ENCODE results near the gene RPRML.

Gene RPRML

DNA sequence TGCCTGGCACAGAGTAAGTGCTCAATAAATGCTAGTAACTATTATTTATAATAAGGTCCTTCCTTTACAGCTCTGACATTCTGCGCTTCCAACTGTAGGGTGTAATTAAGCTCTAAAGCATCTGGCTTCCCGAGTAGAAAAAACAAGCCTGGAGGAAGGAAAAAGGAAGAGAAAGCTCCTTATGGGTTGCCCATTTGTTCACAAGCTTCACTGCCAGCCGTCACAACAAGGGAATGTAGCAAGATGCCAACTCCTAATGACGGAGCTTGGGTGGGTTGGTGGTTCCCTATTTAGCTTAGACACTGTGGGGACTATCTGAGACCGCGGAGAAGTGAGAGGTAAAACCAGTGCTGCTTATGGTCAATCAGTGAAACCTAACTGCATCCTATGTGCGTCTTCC lies 7.3 kb upstream of the RPRML start:
- DNase-seq (ENCODE audit: low spot score in 2 of 2) (no peak), ATAC-seq (replicated peaks; ENCODE audit: extremely low read depth, poor library complexity, severe bottlenecking) (no peak)
- no peaks in the 10 kb centered on the region for H3K36me3 Mint-ChIP-seq (ENCODE audit: insufficient read depth)
- no peak overlapping the region for H3K27ac Mint-ChIP-seq (ENCODE audit: low read depth)
- H3K27me3 Mint-ChIP-seq: peaks cover 36% of the 10 kb centered on the region
- H3K4me3 Mint-ChIP-seq: no peak overlapping the region
- H3K9me3 Mint-ChIP-seq: no peaks in the 10 kb centered on the region
- H3K4me1 Mint-ChIP-seq: no peaks in the 10 kb centered on the region

DNA sequence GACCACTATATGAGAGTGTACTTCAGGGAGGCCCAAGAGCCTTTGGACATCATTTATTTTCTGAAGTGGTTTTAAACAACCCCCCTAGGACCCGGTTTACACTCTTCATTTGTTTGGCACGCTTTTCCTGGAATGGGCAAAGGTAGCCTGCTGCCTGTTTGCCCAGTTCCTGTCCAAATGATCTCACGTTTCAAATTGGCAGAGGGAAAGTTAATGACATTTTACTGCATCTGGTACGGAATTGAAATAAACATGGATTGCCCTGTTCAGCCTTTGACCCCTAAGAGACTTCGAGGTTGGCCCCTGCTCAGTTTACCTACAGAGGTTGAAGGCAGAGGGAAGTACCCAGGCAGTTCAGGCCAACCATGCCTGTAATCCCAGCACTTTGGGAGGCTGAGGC lies 5.8 kb upstream of the RPRML start:
- Mint-ChIP-seq H3K27me3 (peaks cover 51% of the 10 kb centered on the region), H3K4me1 (peaks cover 6% of the 10 kb centered on the region), H3K9me3 (no peaks in the 10 kb centered on the region), H3K4me3 (no peak overlapping the region), H3K27ac (ENCODE audit: low read depth) (no peak overlapping the region), H3K36me3 (ENCODE audit: insufficient read depth) (no peaks in the 10 kb centered on the region)
- ATAC-seq (replicated peaks; ENCODE audit: extremely low read depth, poor library complexity, severe bottlenecking) (no peak), DNase-seq (ENCODE audit: low spot score in 2 of 2) (no peak)

DNA sequence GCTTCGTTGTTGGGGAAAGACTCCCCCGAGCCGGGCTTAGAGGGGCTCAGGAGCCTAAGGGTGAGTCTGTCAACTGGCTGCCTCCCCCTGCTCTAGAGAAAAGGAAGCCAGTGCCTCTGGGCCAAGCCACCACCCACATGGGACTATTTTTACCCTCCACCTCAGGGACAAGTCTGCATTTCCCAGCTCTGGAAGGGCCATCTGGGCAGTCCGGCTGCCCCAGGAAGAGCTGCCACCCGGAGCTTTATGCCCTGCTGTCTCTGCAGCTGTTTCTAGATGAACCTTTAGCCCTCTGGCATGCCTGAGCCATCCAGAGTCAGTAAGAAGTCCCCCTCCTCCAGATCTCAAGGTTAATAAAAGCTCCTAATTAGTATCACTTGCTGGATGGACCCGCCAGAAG lies 5.3 kb upstream of the RPRML start:
- peaks cover 51% of the 10 kb centered on the region for H3K27me3 Mint-ChIP-seq
- ATAC-seq (replicated peaks; ENCODE audit: extremely low read depth, poor library complexity, severe bottlenecking): no peak
- no peak overlapping the region for H3K4me3 Mint-ChIP-seq
- no peaks in the 10 kb centered on the region for H3K36me3 Mint-ChIP-seq (ENCODE audit: insufficient read depth)
- DNase-seq (ENCODE audit: low spot score in 2 of 2): no peak
- H3K4me1 Mint-ChIP-seq: peaks cover 10% of the 10 kb centered on the region
- no peaks in the 10 kb centered on the region for H3K9me3 Mint-ChIP-seq
- H3K27ac Mint-ChIP-seq (ENCODE audit: low read depth): no peak overlapping the region

DNA sequence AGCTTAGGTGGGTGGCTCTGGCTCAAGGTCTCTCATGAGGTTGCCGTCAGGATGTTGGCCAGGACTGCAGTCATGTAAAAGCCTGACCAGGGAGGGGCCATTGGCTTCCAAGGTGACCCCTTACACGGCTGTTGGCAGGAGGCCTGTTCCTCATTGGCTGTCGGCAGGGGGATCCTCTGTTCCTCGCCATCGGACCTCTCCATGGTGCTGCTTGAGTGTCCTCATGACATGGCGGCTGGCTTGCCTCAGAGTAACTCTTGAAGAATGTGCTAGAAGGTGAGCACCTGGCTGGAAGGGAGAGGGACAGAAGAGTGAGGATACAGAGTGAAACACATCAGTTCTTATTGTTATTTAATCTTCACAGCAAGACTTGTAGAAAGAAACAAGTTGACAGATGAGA lies 4.7 kb upstream of the RPRML start:
- Mint-ChIP-seq H3K4me3 (no peak overlapping the region), H3K27me3 (peaks cover 46% of the 10 kb centered on the region), H3K9me3 (no peaks in the 10 kb centered on the region), H3K27ac (ENCODE audit: low read depth) (no peak overlapping the region), H3K4me1 (peaks cover 10% of the 10 kb centered on the region), H3K36me3 (ENCODE audit: insufficient read depth) (no peaks in the 10 kb centered on the region)
- ATAC-seq (replicated peaks; ENCODE audit: extremely low read depth, poor library complexity, severe bottlenecking) (no peak), DNase-seq (ENCODE audit: low spot score in 2 of 2) (no peak)

DNA sequence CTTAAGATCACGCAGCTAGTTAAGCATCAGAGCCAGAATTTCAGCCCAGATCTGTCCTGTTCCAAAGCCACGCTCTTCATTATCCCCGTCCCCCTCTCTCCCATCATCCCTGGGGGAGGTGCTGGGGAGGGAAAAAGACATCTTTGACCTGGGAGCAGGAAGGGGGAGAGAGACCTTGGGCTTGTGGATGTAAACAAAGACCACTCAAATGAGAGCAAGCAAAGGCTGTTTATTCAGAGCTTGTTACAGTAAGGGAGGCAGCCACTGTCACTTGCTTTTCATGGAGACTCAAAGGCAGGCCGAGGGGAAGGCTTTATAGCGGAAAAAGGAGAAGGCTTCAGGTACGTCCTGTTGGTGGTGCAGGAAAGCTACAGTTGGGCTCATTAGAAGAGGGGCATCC lies 3.5 kb upstream of the RPRML start:
- Mint-ChIP-seq H3K36me3 (ENCODE audit: insufficient read depth) (no peaks in the 10 kb centered on the region), H3K9me3 (no peaks in the 10 kb centered on the region), H3K27me3 (peaks cover 44% of the 10 kb centered on the region), H3K4me1 (peaks cover 15% of the 10 kb centered on the region), H3K27ac (ENCODE audit: low read depth) (no peak overlapping the region), H3K4me3 (no peak overlapping the region)
- ATAC-seq (replicated peaks; ENCODE audit: extremely low read depth, poor library complexity, severe bottlenecking): no peak
- DNase-seq (ENCODE audit: low spot score in 2 of 2): no peak

DNA sequence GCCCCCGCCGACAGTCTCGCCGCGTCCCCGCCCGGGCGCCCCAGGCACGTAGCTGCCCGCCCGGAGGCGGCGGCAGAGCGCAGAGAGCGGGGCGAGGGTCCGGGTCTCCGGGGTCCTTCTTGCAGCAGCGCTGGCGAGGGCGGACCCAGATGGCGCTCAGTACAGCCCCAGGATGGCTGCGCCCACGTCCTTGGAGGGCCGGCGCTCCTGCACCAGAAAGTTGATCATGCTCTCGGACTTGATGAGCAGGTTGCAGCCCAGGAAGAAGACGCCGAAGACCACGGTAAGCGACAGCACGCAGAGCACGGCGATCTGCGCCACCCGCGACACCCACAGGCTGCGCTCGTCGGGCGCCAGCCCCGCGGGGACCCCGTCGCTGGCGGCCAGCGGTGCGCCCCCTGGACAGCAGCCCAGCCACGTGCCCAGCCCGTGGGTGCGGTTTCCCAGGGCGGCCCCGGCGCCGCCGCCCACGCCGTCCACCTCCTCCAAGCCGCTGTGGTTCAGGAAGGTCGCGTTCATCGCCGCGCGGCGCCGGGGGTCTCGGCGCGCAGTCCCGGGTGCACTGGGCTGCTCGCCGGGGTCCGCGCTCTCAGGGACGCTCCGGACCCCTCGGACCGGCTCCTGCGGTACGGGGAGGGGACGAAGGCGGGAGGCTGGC lies 435 bp downstream of the RPRML start:
- Mint-ChIP-seq H3K4me3 (peak overlapping the region; percentile 76), H3K27ac (ENCODE audit: low read depth) (no peak overlapping the region), H3K36me3 (ENCODE audit: insufficient read depth) (peaks cover 1% of the 10 kb centered on the region), H3K9me3 (no peaks in the 10 kb centered on the region), H3K4me1 (peaks cover 15% of the 10 kb centered on the region), H3K27me3 (peaks cover 56% of the 10 kb centered on the region)
- DNase-seq (ENCODE audit: low spot score in 2 of 2): no peak
- no peak for ATAC-seq (replicated peaks; ENCODE audit: extremely low read depth, poor library complexity, severe bottlenecking)

DNA sequence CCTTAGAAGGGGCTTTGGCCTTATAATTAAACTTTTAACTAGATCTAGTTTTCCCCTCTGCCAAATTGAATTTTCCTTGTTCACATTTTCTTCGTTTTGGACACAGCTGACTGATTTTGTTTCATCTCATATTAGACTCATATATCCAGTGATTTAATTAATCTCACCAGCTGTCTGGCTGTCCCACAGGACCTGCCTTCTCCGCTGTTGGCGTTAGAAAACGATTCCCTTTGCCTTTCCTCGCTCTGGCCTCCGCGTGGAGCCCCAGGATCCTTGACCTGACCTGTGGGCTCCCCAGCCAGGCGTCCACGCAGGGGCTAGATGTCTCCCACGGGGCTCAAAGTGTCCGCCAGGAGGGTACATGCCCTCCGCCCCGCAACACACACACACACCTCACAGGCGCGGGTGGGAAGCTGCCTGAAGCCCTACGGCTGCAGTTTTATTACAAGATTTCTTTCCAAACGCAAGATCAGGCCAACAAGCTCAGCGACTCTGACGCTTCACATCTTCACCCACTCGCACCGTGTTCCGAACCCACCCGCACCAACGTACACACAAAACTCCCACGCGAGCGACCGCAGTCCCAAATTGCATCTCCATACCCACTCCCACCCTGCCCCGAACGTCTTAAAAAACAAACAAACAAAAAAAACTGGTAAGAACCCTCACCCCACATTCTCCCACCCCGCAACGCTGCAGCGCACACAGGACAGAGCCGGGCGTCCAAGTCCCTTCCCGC lies 1.1 kb downstream of the RPRML start:
- no peak for ATAC-seq (replicated peaks; ENCODE audit: extremely low read depth, poor library complexity, severe bottlenecking)
- DNase-seq (ENCODE audit: low spot score in 2 of 2): no peak
- H3K4me3 Mint-ChIP-seq: peak overlapping the region; percentile 76
- peaks cover 63% of the 10 kb centered on the region for H3K27me3 Mint-ChIP-seq
- no peaks in the 10 kb centered on the region for H3K9me3 Mint-ChIP-seq
- H3K4me1 Mint-ChIP-seq: peaks cover 15% of the 10 kb centered on the region
- H3K36me3 Mint-ChIP-seq (ENCODE audit: insufficient read depth): peaks cover 1% of the 10 kb centered on the region
- H3K27ac Mint-ChIP-seq (ENCODE audit: low read depth): peak overlapping the region; percentile 46

DNA sequence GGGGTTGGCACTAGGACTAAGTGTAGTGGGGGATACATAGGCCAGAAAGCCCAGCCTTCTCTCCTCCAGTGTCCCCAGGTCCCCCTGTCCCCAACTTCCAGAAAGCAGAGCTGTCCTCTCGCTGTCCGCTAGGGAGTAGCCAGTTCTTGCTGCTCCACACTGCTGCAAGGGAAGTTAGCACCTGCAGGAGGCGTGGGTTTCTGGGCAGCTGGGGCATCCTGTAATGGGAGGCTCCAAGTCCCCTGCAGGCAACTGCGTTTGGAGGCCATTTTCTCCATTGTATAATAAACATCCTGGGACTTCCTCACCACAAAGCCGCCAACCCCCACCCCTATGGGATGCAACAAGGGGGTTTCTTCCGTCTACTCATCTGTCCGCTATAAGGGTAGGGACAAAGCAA lies 1.7 kb downstream of the RPRML start:
- no peak overlapping the region for H3K27ac Mint-ChIP-seq (ENCODE audit: low read depth)
- H3K4me1 Mint-ChIP-seq: peaks cover 15% of the 10 kb centered on the region
- peaks cover 64% of the 10 kb centered on the region for H3K27me3 Mint-ChIP-seq
- H3K4me3 Mint-ChIP-seq: no peak overlapping the region
- DNase-seq (ENCODE audit: low spot score in 2 of 2) (no peak), ATAC-seq (replicated peaks; ENCODE audit: extremely low read depth, poor library complexity, severe bottlenecking) (no peak)
- H3K36me3 Mint-ChIP-seq (ENCODE audit: insufficient read depth): peaks cover 1% of the 10 kb centered on the region
- no peaks in the 10 kb centered on the region for H3K9me3 Mint-ChIP-seq

DNA sequence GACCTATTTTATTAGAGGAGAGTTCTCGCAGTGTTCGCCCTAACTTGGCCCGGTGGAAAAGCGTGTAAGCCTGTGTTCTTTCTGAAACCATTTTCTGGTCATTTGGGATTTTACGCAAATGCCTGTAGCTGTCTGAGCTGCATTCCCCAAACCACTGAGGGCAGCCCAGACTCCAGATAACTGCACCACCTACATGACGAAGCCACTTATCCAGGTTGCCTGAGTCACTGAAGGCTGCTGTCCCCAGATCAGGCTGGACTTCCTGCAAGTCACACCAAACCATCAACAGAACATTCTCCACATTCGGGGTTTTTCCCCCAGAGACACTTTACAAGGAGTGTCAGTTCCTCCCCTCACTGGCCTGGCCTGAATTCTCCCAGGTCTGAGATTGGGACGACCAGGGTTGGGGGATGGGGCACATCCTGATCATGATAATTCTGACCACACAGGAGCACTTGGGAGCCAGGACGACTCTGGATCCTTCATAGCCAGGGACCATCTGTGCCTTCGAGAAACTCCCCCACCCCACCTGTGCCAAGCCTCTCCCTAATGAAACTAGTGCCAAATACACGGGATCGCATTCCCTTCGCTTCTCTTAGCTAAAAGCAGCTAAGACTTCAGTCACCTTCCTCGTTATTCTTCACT lies 2.3 kb downstream of the RPRML start:
- H3K4me3 Mint-ChIP-seq: no peak overlapping the region
- H3K9me3 Mint-ChIP-seq: no peaks in the 10 kb centered on the region
- peaks cover 1% of the 10 kb centered on the region for H3K36me3 Mint-ChIP-seq (ENCODE audit: insufficient read depth)
- no peak overlapping the region for H3K27ac Mint-ChIP-seq (ENCODE audit: low read depth)
- H3K27me3 Mint-ChIP-seq: peaks cover 64% of the 10 kb centered on the region
- DNase-seq (ENCODE audit: low spot score in 2 of 2) (no peak), ATAC-seq (replicated peaks; ENCODE audit: extremely low read depth, poor library complexity, severe bottlenecking) (no peak)
- peaks cover 15% of the 10 kb centered on the region for H3K4me1 Mint-ChIP-seq

DNA sequence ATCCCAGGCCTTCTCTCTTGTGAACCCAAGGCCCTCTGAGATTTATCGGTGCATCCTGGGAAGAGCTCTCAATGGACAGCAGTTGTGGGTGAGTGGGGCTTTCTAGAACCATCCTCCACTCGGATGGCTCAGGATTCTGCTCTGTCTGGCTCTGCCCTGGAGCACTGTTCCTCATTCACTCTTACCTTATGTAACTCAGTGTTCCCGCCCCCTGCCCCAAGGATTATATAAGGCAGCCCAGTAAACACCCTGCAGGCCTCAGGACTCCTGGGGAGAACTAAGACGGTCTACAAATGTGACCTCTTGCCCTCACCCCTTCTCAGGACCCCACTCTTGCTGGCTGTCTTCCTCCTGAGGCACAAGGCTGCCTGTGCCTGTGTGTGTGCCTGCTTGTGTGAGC lies 3.8 kb downstream of the RPRML start:
- H3K4me1 Mint-ChIP-seq: peaks cover 13% of the 10 kb centered on the region
- DNase-seq (ENCODE audit: low spot score in 2 of 2) (no peak), ATAC-seq (replicated peaks; ENCODE audit: extremely low read depth, poor library complexity, severe bottlenecking) (no peak)
- H3K27ac Mint-ChIP-seq (ENCODE audit: low read depth): no peak overlapping the region
- H3K27me3 Mint-ChIP-seq: peaks cover 53% of the 10 kb centered on the region
- peaks cover 3% of the 10 kb centered on the region for H3K36me3 Mint-ChIP-seq (ENCODE audit: insufficient read depth)
- no peak overlapping the region for H3K4me3 Mint-ChIP-seq
- no peaks in the 10 kb centered on the region for H3K9me3 Mint-ChIP-seq

DNA sequence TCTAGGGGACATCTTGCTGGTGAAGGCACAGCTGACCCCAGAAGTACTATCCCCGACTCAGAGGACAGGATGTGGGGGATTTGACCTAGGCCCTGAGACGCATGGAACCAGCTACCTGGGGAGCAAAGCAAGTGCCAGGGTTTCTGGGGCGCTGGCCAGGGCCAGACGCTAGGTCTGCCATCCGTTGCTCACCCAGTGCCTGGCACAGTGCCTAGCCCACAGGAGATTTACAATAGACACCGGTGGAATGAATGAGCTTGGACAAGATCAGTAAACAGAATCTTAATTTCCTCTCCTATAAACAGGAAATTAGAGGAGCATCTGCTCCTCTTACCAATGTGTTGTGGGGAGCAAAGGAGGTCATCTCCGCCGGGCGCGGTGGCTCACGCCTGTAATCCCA lies 5.0 kb downstream of the RPRML start:
- Mint-ChIP-seq H3K27ac (ENCODE audit: low read depth) (no peak overlapping the region), H3K27me3 (peaks cover 43% of the 10 kb centered on the region), H3K36me3 (ENCODE audit: insufficient read depth) (peaks cover 6% of the 10 kb centered on the region), H3K4me3 (no peak overlapping the region), H3K4me1 (peaks cover 5% of the 10 kb centered on the region), H3K9me3 (no peaks in the 10 kb centered on the region)
- DNase-seq (ENCODE audit: low spot score in 2 of 2) (no peak), ATAC-seq (replicated peaks; ENCODE audit: extremely low read depth, poor library complexity, severe bottlenecking) (no peak)

DNA sequence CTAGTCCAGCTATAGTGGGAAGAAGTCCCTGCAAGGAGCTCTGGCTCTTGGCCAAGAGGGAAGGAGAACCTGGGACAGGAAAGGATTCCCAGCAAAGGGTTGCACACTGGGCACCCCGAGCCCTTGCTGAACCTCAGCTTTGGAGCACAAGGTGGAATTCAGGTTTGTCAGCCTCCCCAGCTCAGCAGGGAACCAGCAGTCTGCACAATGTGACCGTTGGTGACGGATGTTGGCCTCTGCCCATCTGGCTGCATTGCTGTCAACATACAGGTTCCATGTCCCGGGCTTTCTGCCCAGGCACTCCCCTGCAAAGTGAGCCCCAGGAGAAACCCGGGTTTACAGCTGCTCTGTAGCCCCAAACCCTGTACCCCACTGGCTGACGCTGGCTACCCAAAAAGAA lies 6.7 kb downstream of the RPRML start:
- peaks cover 31% of the 10 kb centered on the region for H3K27me3 Mint-ChIP-seq
- H3K4me3 Mint-ChIP-seq: no peak overlapping the region
- no peaks in the 10 kb centered on the region for H3K4me1 Mint-ChIP-seq
- no peak overlapping the region for H3K27ac Mint-ChIP-seq (ENCODE audit: low read depth)
- H3K9me3 Mint-ChIP-seq: no peaks in the 10 kb centered on the region
- ATAC-seq (replicated peaks; ENCODE audit: extremely low read depth, poor library complexity, severe bottlenecking) (no peak), DNase-seq (ENCODE audit: low spot score in 2 of 2) (no peak)
- H3K36me3 Mint-ChIP-seq (ENCODE audit: insufficient read depth): peaks cover 6% of the 10 kb centered on the region
